Measurements from ENCODE around the gene CDC25A.

- no peak for TF ChIP-seq POLR2AphosphoS5 (IDR thresholded peaks at IDR 0.05; ENCODE audit: low read depth, low read length)
- TF ChIP-seq CTCF (IDR thresholded peaks at IDR 0.05), result no peak
- TF ChIP-seq REST (IDR thresholded peaks at IDR 0.05; ENCODE audit: insufficient read depth in 1 of 2, low read depth in 2 of 2, low read length in 1 of 2), result no peak
Measured at GRCh38 chr3:48184299-48184698, 3.9 kb downstream of the CDC25A start.

Data from Panc1 (cell line).